Middle frontal gyrus (tissue), 1 donor: ENCODE results near the gene ZFYVE26.
"Not testable (repeated sequence)": the region's sequence is repeated elsewhere in the genome, so short reads cannot be mapped to it uniquely, and the experiment has no call there.

Experiments used
- DNase-seq: peaks from one replicate; pipeline ENCODE4 v3.0.0-alpha.2; 2015; ENCODE audit warnings: low spot score; ENCODE audit errors: extremely low spot score

The ZFYVE26 gene

DNA sequence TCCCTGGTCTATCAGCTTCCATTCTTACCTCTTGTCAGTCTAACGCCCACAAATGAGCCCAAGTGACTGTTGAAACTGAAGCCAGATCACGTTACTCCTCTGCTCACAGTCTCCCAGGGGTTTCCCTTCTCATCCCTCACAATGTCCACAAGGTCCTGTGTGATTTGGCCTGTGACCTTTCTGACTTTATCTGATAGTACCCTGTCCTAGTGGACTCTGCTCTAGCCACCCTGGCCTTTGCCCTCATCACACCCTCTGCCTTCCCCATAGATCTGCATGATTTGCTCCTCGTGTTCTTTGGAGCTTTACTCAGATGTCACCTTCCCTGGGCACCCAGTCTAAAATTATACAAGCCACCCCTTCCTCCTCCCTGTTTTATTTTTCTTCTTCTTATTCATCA lies 59.2 kb downstream of the ZFYVE26 start:
- no peak for DNase-seq

DNA sequence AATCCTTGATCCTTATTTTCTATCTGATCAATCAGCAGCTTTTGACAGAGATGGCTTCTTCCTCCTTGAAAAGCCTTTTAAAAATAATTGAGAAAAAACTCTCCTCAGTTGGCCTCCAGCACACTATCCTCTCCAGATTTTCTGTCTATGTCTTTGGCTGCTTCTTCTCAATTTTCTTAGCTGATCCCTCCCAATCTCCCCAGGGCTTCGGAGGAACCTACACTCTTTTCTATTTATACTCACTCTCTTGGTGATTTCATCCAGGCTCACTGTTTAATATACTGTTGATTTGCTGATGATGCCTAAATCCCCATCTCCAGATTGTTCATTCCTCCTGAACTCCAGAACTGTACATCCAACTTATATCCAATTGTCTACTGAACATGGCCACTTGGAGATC lies 59.9 kb downstream of the ZFYVE26 start:
- no peak for DNase-seq

DNA sequence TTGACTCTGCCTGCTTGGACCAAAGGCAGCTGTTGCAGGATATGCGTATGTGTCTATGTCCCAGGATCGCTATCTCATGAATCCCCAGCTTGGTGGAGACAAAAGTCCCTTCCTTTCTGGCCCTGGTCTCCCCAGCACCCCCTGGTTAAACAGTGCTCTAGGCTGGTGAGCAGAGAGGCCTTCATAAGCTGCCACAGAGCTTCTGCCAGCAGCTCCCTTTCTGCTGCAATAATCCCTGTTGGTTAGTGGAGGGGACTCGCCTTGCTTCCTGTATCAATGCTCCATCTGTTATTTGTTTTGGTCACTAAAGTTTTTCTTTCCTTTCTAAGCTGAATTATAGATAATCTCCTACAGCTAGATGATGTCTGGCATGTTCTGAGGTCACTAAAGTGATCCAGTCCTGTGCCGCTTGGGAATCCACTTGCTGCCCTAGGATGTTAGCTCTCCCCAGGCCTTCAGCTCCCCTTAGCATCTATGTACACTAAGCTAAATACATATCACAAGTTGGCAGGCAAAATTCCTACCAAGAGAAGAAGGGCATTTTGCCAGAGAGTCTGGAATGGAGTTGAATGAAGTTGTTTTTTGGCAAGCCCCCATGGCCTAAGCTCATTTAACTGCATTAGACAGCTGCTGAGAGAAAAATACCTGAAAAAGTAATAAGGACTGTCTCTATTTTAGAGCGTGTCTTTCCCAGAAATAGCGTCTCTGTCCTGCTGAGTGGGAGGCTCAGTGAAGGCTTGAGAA lies 66.9 kb downstream of the ZFYVE26 start:
- DNase-seq = peak; percentile 6

DNA sequence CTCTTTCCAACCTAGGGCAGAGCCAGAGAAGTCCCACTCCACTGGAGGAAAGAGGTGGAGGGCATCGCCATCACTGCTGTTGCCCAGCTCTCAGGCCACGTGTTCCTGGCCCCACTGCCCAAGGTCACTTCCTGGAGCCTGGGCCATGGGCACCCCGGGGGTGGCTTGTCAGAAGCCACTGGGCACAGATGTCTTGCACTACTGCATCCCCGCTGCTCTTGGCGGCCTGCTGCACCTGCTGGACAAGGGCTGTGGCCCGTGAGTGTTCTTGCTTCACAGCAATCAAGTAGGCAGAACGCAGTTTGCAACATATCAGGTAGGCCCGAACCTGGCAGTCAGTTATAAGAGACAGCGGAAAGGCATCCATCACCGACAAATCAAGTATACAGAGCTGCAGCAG lies 68.1 kb downstream of the ZFYVE26 start:
- no peak for DNase-seq

DNA sequence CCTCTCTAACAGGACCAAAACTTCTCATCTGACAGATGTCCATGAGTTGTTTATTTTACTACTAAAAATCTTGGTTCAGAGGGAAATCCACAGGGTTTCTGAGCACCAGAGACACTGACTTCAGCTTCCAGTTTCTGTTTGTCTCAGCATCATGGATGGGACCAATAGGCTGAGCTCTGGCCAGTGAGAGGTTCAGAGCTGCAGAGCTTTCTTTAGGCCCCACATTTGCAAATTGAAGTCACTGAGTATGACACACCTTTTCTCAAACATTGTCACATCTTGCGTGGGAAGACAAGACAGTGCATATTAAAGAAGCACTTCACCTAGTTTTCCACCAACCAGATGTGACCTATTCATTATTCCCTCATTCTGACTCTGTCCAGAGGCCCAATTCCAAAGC lies 69.5 kb downstream of the ZFYVE26 start:
- no peak for DNase-seq

DNA sequence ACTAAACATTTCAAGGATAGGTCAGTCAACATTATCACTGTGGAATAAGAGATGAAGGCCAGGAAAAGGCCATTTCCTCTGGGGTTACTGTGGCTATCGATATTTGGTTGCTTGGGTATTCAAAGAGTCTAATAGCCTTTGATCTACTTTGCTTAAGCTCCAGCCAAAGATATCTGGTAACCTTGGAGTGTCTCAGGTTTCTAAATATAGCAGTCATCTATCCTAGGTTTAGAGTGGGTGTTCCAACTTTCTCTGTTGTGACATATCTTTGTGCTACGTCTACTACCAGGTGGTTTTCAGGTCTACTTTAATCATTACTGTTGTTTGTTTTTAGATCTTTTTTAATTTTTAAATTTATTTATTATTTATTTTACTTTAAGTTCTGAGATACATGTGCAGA lies 72.3 kb downstream of the ZFYVE26 start:
- DNase-seq = no peak

DNA sequence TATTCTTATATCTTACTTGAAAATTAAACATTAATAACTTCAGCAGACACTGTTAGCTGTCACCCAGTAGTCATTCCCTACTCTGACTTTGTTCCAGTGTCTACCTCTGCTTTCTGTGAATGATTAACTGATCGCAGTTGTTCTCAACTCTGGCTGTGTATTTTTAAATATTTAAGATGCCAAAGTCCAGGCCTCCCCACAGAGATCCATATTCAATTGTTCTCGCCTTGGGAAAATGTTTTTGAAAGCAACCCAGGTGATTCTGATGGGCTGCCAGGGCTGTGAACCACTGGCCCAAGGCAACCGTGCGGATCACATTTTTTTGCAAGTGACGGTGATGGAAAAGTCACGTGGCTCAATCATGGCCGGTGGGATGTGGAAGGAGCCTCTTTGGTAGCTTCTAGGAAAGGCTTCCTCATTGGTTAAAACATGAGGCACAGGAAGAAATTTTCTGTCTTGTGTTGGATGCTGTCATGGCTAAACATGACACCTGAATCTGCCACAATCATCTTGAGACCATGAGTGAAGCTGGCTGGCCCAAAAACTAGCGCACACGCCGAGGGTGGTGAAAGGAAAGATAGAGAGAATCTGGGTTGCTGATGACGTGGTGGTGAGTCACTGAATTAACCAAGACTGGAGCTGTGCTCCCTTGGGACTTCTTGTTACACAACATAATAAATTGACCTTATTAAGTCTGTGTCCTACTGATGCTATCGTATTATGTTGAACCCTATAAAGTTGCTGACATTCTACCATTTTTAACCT lies 77.5 kb downstream of the ZFYVE26 start:
- DNase-seq = no peak

DNA sequence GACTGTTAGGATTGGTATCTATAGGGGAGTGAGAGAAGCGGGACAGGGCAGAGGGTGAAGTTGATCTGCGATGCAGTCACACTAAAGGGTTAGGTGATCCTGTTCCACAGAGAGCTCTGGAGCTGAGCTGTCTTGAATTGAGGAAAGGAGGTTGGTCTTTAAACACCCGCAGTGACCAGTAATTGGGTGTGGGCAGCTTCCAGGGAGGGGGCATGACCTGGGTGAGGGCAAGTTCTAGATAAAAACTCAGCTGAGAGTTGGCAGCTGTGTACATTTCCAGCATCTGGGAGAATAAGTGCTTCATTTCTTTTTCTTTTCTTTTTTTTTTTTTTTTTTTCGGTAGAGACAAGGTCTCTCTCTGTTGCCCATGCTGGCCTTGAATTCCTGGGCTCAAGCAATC lies 79.6 kb downstream of the ZFYVE26 start:
- DNase-seq = no peak

DNA sequence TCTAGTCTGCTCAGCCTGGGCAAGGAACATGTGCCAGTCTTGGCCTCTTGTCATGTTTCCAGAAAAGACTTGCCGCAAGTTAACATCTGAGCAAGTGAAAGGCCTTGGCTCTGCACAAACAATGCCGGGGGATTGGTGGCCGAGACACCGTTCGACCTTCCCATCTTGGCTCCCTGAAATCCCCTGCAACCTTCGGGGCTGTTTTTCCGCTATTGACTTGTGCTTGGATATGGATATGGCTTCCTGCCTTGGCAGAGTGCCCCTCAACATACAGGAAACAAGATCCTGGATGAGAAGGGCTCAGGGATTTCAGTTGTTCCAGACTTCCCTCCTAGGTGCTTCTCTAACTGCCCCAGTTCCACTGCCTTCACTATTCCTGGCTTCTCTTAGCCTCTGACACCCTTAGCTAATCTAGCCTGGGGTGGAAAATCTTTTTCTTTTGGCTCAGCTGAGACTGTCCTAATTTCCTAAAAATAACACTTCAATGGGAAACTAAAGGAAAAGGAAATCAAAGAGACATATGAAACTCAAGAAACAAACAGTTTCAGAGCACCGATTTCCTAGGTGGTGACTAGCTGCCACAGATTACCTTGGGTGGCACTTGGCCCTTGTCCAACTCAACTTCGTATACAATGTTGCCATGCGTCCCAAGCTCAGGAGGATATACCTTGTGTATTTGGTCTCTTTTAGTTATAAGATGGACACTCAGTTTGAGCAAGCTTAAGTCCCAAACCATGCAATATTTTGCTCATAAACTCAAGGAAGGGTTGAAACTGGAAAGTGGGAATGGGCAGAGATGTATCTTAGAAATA lies 80.8 kb downstream of the ZFYVE26 start:
- no peak for DNase-seq

DNA sequence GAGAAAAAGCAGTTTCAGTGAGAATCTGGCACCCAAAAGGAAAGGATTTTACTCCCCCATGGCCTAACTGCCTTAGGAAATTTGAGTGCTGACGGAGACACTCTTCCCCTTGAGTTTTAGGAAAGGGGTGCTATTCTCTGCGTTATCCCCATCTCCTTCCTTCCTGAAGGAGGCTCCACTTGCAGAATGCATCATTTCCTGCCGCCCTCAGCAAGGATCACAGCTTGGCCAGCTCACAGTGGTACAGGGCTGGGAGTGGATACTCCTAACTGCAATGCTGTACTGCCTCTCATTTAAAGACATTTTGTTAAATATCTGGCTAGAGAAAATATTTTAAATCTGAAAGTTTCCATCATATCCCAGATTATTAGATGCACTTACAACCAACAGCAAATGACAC lies 81.7 kb downstream of the ZFYVE26 start:
- DNase-seq = no peak

DNA sequence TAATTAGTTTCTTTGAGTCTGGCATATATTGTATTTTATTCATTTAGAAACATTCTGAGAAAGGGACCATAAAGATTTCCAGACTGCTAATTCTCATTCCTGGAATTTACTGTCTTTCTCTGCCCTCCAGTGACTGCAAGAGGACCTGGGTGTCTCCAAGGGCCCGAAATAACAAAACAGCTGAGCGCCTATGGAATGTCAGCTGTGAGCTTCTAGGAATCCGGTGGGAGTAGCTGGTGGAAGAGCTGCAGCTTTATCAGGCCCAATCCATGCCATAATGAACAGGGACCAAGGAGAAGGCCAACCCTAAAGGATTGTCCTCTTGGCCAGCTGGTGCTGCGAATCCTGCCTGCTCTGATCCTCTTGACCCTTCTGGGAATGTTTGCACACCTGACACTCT lies 82.8 kb downstream of the ZFYVE26 start:
- DNase-seq = no peak

DNA sequence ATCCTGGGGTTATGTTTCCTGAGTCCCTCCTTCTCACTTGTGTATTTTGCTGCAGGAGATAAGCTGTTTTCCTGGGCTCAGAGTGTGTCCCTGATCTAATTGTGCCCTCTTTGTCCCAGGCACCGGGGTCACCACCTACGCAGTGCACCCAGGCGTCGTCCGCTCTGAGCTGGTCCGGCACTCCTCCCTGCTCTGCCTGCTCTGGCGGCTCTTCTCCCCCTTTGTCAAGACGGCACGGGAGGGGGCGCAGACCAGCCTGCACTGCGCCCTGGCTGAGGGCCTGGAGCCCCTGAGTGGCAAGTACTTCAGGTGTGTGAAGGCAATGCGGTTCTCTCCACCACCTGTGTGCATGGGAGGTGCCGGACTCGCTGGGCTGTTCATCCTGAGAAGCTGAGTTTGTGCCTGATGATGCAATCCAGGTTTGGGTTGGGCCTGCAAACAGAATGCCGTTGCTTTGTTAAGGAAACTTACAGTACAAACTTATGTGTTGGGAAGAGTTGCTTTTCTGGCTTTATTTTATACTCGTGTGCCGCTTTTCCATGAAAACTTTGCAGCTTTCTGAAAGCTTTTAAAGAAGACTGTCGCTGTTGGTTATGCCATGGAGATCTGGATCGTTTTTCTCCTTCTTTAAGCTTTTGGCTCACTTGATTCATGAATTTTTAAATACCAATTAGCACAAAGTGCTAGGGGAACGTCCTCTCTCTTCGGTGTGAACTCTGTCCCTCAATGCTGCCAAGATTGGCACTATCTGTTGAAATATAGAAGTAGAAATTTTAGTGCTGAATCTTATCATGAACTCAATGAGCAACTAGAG lies 87.1 kb downstream of the ZFYVE26 start:
- DNase-seq = no peak

DNA sequence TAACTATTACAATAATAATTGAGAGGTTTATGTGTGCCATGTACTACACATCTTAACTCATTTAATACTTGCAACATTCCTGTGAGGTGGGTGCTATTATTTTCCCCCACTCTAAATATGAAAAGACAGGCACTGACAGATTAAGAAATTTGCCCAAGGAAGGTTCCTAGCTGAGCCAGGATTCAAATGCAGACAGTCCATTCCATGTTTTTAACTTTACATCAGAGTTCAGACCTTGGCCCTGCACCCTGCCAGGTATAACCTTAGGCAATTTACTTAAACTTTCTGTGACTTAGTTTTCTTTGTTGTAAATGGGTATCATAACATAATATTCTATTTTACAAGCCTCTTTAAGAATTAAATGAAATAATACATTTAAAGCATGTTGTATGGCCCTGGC lies 88.1 kb downstream of the ZFYVE26 start:
- no peak for DNase-seq

DNA sequence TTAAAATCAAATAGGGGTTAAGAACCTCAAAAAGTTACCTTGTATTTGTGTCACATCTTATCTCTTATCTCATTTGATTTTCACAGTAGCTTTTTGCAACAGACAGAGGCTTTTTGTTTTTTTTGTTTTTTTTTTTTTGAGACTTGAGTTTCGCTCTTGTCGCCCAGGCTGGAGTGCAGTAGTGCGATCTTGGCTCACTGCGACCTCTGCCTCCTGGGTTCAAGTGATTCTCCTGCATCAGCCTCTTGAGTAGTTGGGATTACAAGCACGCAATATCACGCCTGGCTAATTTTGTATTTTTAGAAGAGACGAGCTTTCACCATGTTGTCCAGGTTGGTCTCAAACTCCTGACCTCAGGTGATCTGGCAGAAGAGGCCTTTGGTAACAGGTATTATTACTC lies 89.0 kb downstream of the ZFYVE26 start:
- no peak for DNase-seq

DNA sequence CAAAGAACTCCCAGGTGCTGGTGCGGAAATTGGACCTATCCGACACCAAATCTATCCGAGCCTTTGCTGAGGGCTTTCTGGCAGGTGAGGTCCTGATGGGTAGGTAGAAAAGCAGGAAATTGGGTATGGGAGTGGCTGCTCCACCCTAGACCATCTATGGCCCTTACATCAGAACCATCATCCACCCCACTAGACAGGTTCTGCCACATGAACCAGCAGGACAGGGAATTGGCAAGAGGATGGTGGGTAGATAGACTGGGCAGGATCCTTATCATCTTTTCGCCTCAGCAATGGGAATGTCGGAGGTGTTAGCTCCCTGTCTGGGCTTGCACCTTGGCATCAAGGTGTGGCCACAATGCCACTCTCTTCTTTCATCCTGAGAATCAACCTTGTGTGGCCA lies 91.2 kb downstream of the ZFYVE26 start:
- DNase-seq = no peak

DNA sequence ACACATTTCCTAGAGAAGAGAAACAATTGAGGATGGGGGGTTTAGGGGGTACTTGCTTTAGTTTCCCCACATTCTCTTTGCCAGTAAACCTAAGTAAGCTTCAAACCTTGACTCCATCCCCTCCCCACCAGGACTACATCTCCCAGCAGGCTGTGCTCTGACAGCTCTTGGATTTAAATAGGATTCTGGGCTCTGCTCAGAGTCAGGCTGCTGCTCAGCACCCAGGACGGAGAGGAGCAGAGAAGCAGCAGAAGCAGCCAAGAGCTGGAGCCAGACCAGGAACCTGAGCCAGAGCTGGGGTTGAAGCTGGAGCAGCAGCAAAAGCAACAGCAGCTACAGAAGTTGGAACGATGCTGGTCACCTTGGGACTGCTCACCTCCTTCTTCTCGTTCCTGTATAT lies 94.1 kb downstream of the ZFYVE26 start:
- peak; percentile 47 for DNase-seq

DNA sequence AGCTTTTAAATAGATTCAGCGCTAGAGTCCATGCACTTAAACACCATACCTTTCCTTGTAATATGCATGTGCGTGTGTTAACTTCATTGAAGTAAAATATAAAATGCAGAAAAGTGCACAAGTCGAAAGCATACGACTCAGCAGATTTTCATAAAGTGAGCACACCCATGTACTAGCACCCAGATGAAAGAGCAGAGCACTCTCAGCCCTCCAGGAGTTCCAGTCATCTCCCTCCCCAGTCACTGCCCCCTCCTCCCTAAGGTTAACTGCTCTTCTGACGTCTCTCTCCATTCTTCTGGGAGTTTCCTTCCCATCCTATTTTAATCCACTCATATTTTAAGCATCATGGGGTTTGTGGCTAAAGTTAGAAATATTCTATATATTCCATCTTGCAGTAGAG lies 94.5 kb downstream of the ZFYVE26 start:
- DNase-seq = no peak

DNA sequence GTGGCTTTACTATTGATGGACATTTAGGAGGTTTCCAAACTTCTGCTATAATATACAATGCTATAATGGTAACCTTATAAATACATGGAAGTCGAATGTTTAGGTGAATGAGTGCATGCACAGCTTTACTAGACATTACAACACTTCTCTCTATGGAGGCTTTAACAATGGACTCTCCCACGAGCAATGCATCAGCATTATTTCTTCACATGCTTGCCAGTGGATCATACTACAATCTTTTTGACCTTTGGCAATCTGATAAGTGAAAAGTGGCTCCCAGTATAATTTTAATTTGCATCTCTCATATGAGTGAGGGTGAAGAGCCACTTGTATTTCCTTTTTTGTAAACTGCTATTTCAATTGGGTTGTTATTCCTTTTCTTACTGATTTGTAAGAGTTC lies 96.5 kb downstream of the ZFYVE26 start:
- DNase-seq = no peak

DNA sequence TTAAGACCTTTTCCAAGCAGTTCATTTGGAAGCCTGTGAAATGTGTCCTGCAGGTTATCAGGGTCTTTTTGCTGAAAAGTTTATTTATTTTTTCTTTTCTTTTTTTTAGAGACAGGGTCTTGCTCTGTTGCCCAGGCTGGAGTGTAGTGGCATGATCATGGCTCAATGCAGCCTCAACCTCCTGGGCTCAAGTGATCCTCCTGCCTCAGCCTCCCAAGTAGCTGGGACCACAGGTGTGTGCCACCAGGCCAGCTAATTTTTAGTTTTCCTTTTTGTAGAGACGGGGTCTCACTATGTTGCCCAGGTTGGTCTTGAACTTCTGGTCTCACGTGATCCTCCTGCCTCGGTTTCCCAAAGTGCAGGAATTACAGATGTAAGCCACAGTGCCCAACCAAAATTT lies 97.0 kb downstream of the ZFYVE26 start:
- DNase-seq = not testable (repeated sequence)

DNA sequence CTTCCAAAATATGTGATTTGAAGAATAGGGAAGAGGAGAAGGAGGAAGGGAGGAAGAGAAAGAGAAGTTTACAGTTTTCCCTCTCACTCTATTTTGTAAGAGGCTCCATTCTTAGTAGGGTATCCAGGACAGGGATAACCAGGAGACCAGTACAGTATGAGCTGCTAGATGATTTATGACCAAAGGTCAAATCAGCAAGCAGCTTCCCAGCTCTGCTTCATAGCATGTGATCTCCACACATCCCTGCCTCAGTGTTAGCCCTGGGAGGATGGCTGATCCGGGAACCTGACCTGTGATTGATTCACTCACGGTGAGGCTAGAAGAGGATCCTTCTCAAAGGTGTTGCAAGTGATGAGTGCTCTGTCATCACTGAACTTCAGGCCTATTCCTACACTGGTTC lies 98.1 kb downstream of the ZFYVE26 start:
- DNase-seq = no peak

DNA sequence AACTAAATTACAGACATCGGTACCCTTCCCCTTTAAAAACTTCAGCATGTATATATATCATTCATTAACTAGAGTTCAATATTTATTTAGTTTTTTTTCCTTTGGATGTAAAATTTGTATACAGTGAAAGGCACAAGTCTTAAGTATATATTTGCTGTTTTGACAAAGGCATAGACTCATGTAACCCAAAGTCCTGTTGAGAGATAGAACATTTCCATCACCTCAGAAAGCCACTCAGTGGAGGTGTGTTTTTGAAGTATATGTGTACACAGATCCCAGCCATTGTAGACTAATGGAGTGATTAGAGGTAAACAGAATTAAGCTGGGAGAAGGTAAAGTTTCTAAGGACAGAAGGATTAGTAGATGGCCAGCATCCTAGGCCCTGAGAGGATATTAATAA lies 99.3 kb downstream of the ZFYVE26 start:
- no peak for DNase-seq
